GM21529 (cell line): ENCODE data around the gene PRR14L.
A peak's percentile ranks its signal among the peaks of the same experiment; 100 is the strongest.

ENCODE experiments used
- ATAC-seq: cut with Tn5 transposase; IDR thresholded peaks from one replicate; pipeline ENCODE4 v1.9.1; 2021; ENCODE audit not compliant: unreplicated experiment

The PRR14L gene

GRCh38 chr22:31647066-31647465, 102.9 kb downstream of the PRR14L start:
- no peak for ATAC-seq

- peak; percentile 45 for ATAC-seq
These were observed 103.5 kb downstream of the PRR14L start for GRCh38 chr22:31646186-31647019.

GRCh38 chr22:31639436-31640039, 110.4 kb downstream of the PRR14L start:
- ATAC-seq, result no peak

- ATAC-seq, result no peak
These were observed 111.9 kb downstream of the PRR14L start for GRCh38 chr22:31637891-31638618.

- ATAC-seq, result peak; percentile 53
These were observed 112.5 kb downstream of the PRR14L start for GRCh38 chr22:31637447-31637890.

- ATAC-seq, result no peak
These were observed 114.2 kb downstream of the PRR14L start for GRCh38 chr22:31635638-31636306.

- ATAC-seq, result no peak
These were observed 118.5 kb downstream of the PRR14L start for GRCh38 chr22:31631436-31631835.
